Neural progenitor cell (in vitro differentiated cells): Measurements from ENCODE around the gene TMEM43. TPM values are rescaled to one million over a fixed set of nuclear protein-coding genes. Genes with fewer than 3 reads are reported as not detected.

Experiments used
- DNase-seq: peaks from one replicate; pipeline ENCODE4 v3.0.0-alpha.2; 2016; ENCODE audit warnings: low spot score
- H2AFZ ChIP-seq: fragments of 200-600 bp; sonication (generic); replicated peaks from 2 replicates; pipeline ENCODE4 v1.6.1; 2016; ENCODE audit warnings: antibody characterized with exemption
- H3F3A ChIP-seq: fragments of 200-600 bp; sonication (generic); 2 replicates; pipeline ENCODE4 v1.6.1; 2016; ENCODE audit warnings: antibody characterized with exemption, low read depth
- H3K27ac ChIP-seq: fragments of 200-600 bp; sonication (generic); 2 replicates; pipeline ENCODE4 v1.5.1; 2016; ENCODE audit warnings: mild to moderate bottlenecking
- H3K27me3 ChIP-seq: fragments of 200-600 bp; sonication (generic); 2 replicates; pipeline ENCODE4 v1.6.1; 2016; ENCODE audit warnings: mild to moderate bottlenecking, moderate library complexity
- H3K36me3 ChIP-seq: fragments of 200-600 bp; sonication (generic); 2 replicates; pipeline ENCODE4 v1.5.1; 2016
- H3K4me1 ChIP-seq: fragments of 200-600 bp; sonication (generic); 2 replicates; pipeline ENCODE4 v1.6.1; 2016; ENCODE audit warnings: mixed run types
- H3K4me2 ChIP-seq: fragments of 200-600 bp; sonication (generic); 2 replicates; pipeline ENCODE4 v1.6.1; 2016
- H3K4me3 ChIP-seq: fragments of 200-600 bp; sonication (generic); 2 replicates; pipeline ENCODE4 v1.5.1; 2016
- H3K79me2 ChIP-seq: fragments of 200-600 bp; sonication (generic); 2 replicates; pipeline ENCODE4 v1.6.1; 2016; ENCODE audit warnings: low read depth
- H3K9ac ChIP-seq: fragments of 200-600 bp; sonication (generic); 2 replicates; pipeline ENCODE4 v1.6.1; 2016
- H3K9me3 ChIP-seq: fragments of 200-600 bp; sonication (generic); 2 replicates; pipeline ENCODE4 v1.5.1; 2016; ENCODE audit warnings: low read depth
- H4K20me1 ChIP-seq: fragments of 200-600 bp; sonication (generic); 2 replicates; pipeline ENCODE4 v1.6.1; 2016; ENCODE audit warnings: low read depth
- H3K27ac Mint-ChIP-seq: 3 replicates; pipeline ENCODE4 v1.8.0; 2021; ENCODE audit warnings: mixed read lengths
- H3K27me3 Mint-ChIP-seq: 2 replicates; pipeline ENCODE4 v1.8.0; 2022; ENCODE audit warnings: low read depth, mild to moderate bottlenecking, inconsistent platforms, moderate library complexity, mixed read lengths; ENCODE audit not compliant: insufficient read depth
- H3K36me3 Mint-ChIP-seq: 3 replicates; pipeline ENCODE4 v1.8.0; 2021; ENCODE audit warnings: mixed read lengths
- H3K4me1 Mint-ChIP-seq: 3 replicates; pipeline ENCODE4 v1.8.0; 2021; ENCODE audit warnings: mixed read lengths
- H3K4me3 Mint-ChIP-seq: 3 replicates; pipeline ENCODE4 v1.8.0; 2021; ENCODE audit warnings: mild to moderate bottlenecking, moderate library complexity, mixed read lengths
- H3K9me3 Mint-ChIP-seq: 3 replicates; pipeline ENCODE4 v1.8.0; 2020; ENCODE audit warnings: mixed read lengths
- EZH2 ChIP-seq: fragments of 200-600 bp; sonication (generic); IDR thresholded peaks from 2 replicates; pipeline ENCODE4 v1.6.1; 2017; ENCODE audit warnings: antibody characterized with exemption, mild to moderate bottlenecking, moderate library complexity
- EZH2phosphoT487 ChIP-seq: fragments of 200-600 bp; sonication (generic); IDR thresholded peaks from 2 replicates; pipeline ENCODE4 v1.6.1; 2017; ENCODE audit warnings: antibody characterized with exemption
- total RNA-seq: library from RNA; depleted of rRNA; stranded (reverse); fragments of >200 nt; gene quantifications from 2 replicates; pipeline ENCODE4 v1.2.3, GENCODE V29; 2015; ENCODE audit warnings: low replicate concordance
- TF ChIP-seq, protein P1 (sequence below): fragments of 200-600 bp; sonication (generic); IDR thresholded peaks from 2 replicates; pipeline ENCODE4 v1.5.1; 2017; ENCODE audit warnings: antibody characterized with exemption, mild to moderate bottlenecking

Gene TMEM43
- total RNA-seq, 1 donor from 2014 or later, result 19.7 TPM

- peak overlapping the region; percentile 96 for H3K4me3 Mint-ChIP-seq
- H3K4me2 ChIP-seq, result peak overlapping the region; percentile 98
- H3K79me2 ChIP-seq, result peaks cover 77% of the 10 kb centered on the region
- no peaks in the 10 kb centered on the region for H3K27me3 ChIP-seq
- H3F3A ChIP-seq, result no peaks in the 10 kb centered on the region
- H3K27ac Mint-ChIP-seq, result peak overlapping the region; percentile 97
- peaks cover 6% of the 10 kb centered on the region for H3K36me3 ChIP-seq
- no peaks in the 10 kb centered on the region for H3K9me3 ChIP-seq
- H3K27me3 Mint-ChIP-seq, result peaks cover 2% of the 10 kb centered on the region
- no peak for DNase-seq
- TF ChIP-seq EZH2phosphoT487 (no peak), EZH2 (no peak)
- TF ChIP-seq, protein P1, sequence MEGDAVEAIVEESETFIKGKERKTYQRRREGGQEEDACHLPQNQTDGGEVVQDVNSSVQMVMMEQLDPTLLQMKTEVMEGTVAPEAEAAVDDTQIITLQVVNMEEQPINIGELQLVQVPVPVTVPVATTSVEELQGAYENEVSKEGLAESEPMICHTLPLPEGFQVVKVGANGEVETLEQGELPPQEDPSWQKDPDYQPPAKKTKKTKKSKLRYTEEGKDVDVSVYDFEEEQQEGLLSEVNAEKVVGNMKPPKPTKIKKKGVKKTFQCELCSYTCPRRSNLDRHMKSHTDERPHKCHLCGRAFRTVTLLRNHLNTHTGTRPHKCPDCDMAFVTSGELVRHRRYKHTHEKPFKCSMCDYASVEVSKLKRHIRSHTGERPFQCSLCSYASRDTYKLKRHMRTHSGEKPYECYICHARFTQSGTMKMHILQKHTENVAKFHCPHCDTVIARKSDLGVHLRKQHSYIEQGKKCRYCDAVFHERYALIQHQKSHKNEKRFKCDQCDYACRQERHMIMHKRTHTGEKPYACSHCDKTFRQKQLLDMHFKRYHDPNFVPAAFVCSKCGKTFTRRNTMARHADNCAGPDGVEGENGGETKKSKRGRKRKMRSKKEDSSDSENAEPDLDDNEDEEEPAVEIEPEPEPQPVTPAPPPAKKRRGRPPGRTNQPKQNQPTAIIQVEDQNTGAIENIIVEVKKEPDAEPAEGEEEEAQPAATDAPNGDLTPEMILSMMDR, result no peak
- H3K9me3 Mint-ChIP-seq, result no peaks in the 10 kb centered on the region
- H3K36me3 Mint-ChIP-seq, result peaks cover 6% of the 10 kb centered on the region
- peak overlapping the region; percentile 98 for H3K4me3 ChIP-seq
- H3K27ac ChIP-seq, result no peak overlapping the region
- H3K4me1 Mint-ChIP-seq, result peaks cover 43% of the 10 kb centered on the region
- H3K4me1 ChIP-seq, result peaks cover 14% of the 10 kb centered on the region
- peak overlapping the region; percentile 98 for H3K9ac ChIP-seq
- H4K20me1 ChIP-seq, result peaks cover 33% of the 10 kb centered on the region
- peak overlapping the region; percentile 98 for H2AFZ ChIP-seq
Observed at GRCh38 chr3:14179114-14179465, 54.2 kb downstream of the TMEM43 start.

- H3K27ac ChIP-seq, result no peak overlapping the region
- no peak for TF ChIP-seq EZH2phosphoT487
- no peak for TF ChIP-seq EZH2
- H3K79me2 ChIP-seq, result peaks cover 69% of the 10 kb centered on the region
- H3K36me3 ChIP-seq, result peaks cover 6% of the 10 kb centered on the region
- no peak overlapping the region for H2AFZ ChIP-seq
- peak overlapping the region; percentile 98 for H3K9ac ChIP-seq
- H4K20me1 ChIP-seq, result peaks cover 27% of the 10 kb centered on the region
- Mint-ChIP-seq H3K36me3 (peaks cover 7% of the 10 kb centered on the region), H3K9me3 (no peaks in the 10 kb centered on the region), H3K4me3 (peak overlapping the region; percentile 96), H3K4me1 (peaks cover 42% of the 10 kb centered on the region), H3K27me3 (peaks cover 2% of the 10 kb centered on the region), H3K27ac (no peak overlapping the region)
- no peaks in the 10 kb centered on the region for H3K27me3 ChIP-seq
- H3K4me1 ChIP-seq, result peaks cover 14% of the 10 kb centered on the region
- peak overlapping the region; percentile 98 for H3K4me2 ChIP-seq
- H3F3A ChIP-seq, result no peaks in the 10 kb centered on the region
- DNase-seq, result no peak
- peak overlapping the region; percentile 98 for H3K4me3 ChIP-seq
- no peaks in the 10 kb centered on the region for H3K9me3 ChIP-seq
Observed at GRCh38 chr3:14179795-14180194, 54.9 kb downstream of the TMEM43 start.

- Mint-ChIP-seq H3K4me3 (peak overlapping the region; percentile 9), H3K9me3 (no peaks in the 10 kb centered on the region), H3K4me1 (peaks cover 28% of the 10 kb centered on the region), H3K27ac (no peak overlapping the region), H3K36me3 (peaks cover 9% of the 10 kb centered on the region), H3K27me3 (peaks cover 2% of the 10 kb centered on the region)
- Histone ChIP-seq H3K79me2 (peaks cover 55% of the 10 kb centered on the region), H3F3A (no peaks in the 10 kb centered on the region), H3K27me3 (no peaks in the 10 kb centered on the region), H3K4me3 (no peak overlapping the region), H4K20me1 (peaks cover 12% of the 10 kb centered on the region), H3K4me1 (peaks cover 14% of the 10 kb centered on the region), H3K36me3 (peaks cover 10% of the 10 kb centered on the region), H3K9ac (no peak overlapping the region), H2AFZ (no peak overlapping the region), H3K4me2 (no peak overlapping the region), H3K27ac (no peak overlapping the region), H3K9me3 (no peaks in the 10 kb centered on the region)
- DNase-seq, result no peak
- TF ChIP-seq EZH2phosphoT487 (no peak), EZH2 (no peak)
- TF ChIP-seq, protein P1, result no peak
Observed at GRCh38 chr3:14181253-14181652, 56.4 kb downstream of the TMEM43 start.

GRCh38 chr3:14183015-14183577, 58.2 kb downstream of the TMEM43 start:
- H3K4me2 ChIP-seq, result no peak overlapping the region
- peaks cover 4% of the 10 kb centered on the region for H4K20me1 ChIP-seq
- peaks cover 15% of the 10 kb centered on the region for H3K4me1 Mint-ChIP-seq
- no peak overlapping the region for H3K9ac ChIP-seq
- no peak overlapping the region for H2AFZ ChIP-seq
- peaks cover 13% of the 10 kb centered on the region for H3K36me3 Mint-ChIP-seq
- no peaks in the 10 kb centered on the region for H3K9me3 ChIP-seq
- H3K27me3 Mint-ChIP-seq, result no peaks in the 10 kb centered on the region
- H3K79me2 ChIP-seq, result peaks cover 49% of the 10 kb centered on the region
- no peaks in the 10 kb centered on the region for H3K9me3 Mint-ChIP-seq
- TF ChIP-seq, protein P1, result no peak
- no peak for TF ChIP-seq EZH2
- TF ChIP-seq EZH2phosphoT487, result no peak
- H3K27ac ChIP-seq, result no peak overlapping the region
- DNase-seq, result no peak
- H3F3A ChIP-seq, result no peaks in the 10 kb centered on the region
- no peak overlapping the region for H3K4me3 ChIP-seq
- no peak overlapping the region for H3K27ac Mint-ChIP-seq
- peaks cover 6% of the 10 kb centered on the region for H3K4me1 ChIP-seq
- H3K36me3 ChIP-seq, result peaks cover 13% of the 10 kb centered on the region
- H3K27me3 ChIP-seq, result no peaks in the 10 kb centered on the region
- H3K4me3 Mint-ChIP-seq, result no peak overlapping the region
